AG09309 (cell line): ENCODE results near the gene GATAD2B.

Experiments used
- DNase-seq: peaks from one replicate; pipeline ENCODE4 v3.0.0-alpha.2; 2010; ENCODE audit warnings: low read depth
- H3K4me3 ChIP-seq: 2 replicates; pipeline ENCODE4 v1.5.1; 2011; ENCODE audit warnings: mild to moderate bottlenecking, low read depth, low read length, moderate library complexity; ENCODE audit not compliant: control insufficient read depth
- TF ChIP-seq, protein P1 (sequence below): IDR thresholded peaks from 2 replicates; pipeline ENCODE4 v1.5.1; 2011; ENCODE audit warnings: mild to moderate bottlenecking, low read depth, low read length, inconsistent platforms; ENCODE audit not compliant: insufficient read depth, control insufficient read depth; ENCODE audit errors: missing control alignments

The GATAD2B gene

DNA sequence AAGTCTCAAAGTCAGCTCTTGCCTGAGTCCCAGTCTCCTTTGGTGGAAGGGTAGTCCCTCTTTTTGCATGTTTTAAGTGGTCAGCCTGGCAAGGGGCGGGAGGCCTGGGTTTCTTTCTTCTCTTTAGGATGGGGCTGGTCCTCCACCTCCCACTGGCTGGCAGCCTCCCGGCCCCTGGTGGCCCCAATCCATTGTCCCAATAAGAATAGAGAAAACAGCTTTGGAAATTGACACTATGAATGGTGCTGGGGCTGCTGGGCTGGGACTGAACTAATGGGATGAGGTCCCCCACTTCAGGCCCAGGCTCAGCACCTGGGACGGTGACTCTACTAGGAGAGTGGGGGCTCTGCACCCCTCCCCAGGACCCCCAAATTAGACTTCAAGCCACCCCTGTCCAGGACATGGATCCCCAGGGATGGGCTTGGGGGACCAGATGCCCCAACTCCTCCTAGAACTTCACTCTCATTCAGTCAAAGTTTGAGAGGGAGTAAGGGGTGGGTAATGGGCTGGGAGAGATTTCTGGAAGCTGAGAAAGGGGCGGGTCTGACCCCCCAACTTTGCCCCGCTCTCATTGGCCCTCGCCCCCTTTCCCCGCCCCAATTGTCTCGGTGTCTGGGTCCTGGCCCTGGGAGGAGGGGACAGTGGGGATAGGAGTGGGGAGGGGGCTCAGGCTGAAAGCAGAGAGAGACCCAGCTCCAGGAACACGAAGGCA, 129.4 kb downstream of the GATAD2B start:
- TF ChIP-seq, protein P1, sequence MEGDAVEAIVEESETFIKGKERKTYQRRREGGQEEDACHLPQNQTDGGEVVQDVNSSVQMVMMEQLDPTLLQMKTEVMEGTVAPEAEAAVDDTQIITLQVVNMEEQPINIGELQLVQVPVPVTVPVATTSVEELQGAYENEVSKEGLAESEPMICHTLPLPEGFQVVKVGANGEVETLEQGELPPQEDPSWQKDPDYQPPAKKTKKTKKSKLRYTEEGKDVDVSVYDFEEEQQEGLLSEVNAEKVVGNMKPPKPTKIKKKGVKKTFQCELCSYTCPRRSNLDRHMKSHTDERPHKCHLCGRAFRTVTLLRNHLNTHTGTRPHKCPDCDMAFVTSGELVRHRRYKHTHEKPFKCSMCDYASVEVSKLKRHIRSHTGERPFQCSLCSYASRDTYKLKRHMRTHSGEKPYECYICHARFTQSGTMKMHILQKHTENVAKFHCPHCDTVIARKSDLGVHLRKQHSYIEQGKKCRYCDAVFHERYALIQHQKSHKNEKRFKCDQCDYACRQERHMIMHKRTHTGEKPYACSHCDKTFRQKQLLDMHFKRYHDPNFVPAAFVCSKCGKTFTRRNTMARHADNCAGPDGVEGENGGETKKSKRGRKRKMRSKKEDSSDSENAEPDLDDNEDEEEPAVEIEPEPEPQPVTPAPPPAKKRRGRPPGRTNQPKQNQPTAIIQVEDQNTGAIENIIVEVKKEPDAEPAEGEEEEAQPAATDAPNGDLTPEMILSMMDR: no peak
- no peak overlapping the region for H3K4me3 ChIP-seq
- DNase-seq: no peak

- H3K4me3 ChIP-seq: no peak overlapping the region
- TF ChIP-seq, protein P1: no peak
- no peak for DNase-seq
Observed at GRCh38 chr1:153792631-153793041, 130.1 kb downstream of the GATAD2B start.

- TF ChIP-seq, protein P1: peak; percentile 30
- peak; percentile 50 for DNase-seq
- H3K4me3 ChIP-seq: no peak overlapping the region
Observed at GRCh38 chr1:153791648-153792253, 131.0 kb downstream of the GATAD2B start.

- peak overlapping the region; percentile 15 for H3K4me3 ChIP-seq
- peak; percentile 87 for DNase-seq
- TF ChIP-seq, protein P1: no peak
Observed at GRCh38 chr1:153790966-153791647, 131.7 kb downstream of the GATAD2B start.

DNA sequence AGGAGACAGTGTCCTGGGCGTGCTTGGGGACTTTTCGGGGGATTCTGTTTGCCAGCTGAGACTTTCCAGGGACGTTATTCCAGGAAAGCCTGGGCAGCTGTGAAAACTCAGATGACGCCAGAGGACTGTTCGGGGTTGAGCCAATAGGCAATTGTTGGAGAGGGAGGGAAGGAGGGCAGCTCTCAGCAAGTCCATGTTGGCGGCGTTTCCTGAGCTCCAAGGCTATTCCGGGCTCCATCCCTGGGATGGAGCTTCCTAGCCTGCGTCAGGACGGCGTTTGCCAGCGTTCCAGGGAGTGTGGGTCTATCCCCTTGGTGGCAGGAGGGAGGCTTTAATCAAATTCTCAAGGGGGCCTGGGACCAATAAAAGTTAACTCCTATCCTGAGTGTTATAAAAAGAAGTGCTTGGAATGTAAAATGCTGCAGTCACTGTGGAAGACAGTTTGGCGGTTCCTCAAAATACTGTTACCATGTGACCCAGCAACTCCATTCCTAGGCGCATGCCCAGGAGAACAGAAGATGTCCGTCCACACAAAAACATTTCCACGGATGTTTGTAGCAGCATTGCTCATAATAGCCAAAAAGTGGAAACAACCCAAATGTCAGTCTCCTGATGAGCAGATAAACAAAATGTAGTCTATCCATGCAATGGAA, 132.3 kb downstream of the GATAD2B start:
- H3K4me3 ChIP-seq: peak overlapping the region; percentile 15
- peak; percentile 60 for DNase-seq
- TF ChIP-seq, protein P1: no peak

DNA sequence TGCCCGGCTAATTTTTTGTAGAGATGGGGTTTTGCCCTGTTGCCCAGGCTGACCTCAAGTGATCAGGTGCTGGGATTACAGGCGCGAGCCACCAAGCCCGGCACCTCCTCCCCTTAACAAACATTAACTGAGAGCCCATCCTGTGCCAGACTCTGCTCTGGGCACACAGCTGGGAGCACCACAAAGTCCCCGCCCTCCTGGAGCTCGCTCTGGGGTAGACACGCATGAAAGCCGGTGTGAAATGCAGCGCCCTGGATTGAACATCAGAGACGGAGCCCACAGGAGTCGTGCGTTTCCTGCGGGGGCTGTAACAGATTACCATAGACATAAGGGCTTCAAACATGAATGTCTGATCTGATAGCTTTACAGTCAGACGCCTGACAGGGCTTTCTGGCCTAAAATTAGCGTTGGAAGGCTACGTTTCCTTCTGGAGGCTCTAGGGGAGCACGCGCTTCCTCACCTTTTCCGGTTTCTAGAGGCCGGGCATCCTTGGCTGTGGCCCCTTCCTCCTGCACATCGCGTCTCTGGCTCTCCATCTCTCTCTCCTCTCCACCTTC, 133.2 kb downstream of the GATAD2B start:
- TF ChIP-seq, protein P1: no peak
- no peak overlapping the region for H3K4me3 ChIP-seq
- no peak for DNase-seq
